NCI-H1930 (cell line): ENCODE measurements around the gene EHD2.
"Not testable (repeated sequence)": the region's sequence is repeated elsewhere in the genome, so short reads cannot be mapped to it uniquely, and the experiment has no call there.

Experiments used
- DNase-seq, 2 experiments: peaks; one replicate each; lab custom pipeline; 2025; lab: John Stamatoyannopoulos, UW

Gene EHD2

GRCh38 chr19:47691782-47692181 lies 21.4 kb upstream of the EHD2 start:
- no peak for DNase-seq

GRCh38 chr19:47693489-47693888 lies 19.7 kb upstream of the EHD2 start:
- DNase-seq, result no peak

- no peak for DNase-seq
These were observed 19.3 kb upstream of the EHD2 start for GRCh38 chr19:47693903-47694302.

- DNase-seq, result no peak
These were observed 18.6 kb upstream of the EHD2 start for GRCh38 chr19:47694466-47695273.

GRCh38 chr19:47695533-47696262 lies 17.5 kb upstream of the EHD2 start:
- DNase-seq, result no peak

- no peak for DNase-seq
These were observed 16.6 kb upstream of the EHD2 start for GRCh38 chr19:47696635-47697034.

- DNase-seq, result peak; percentile 33 to 73
These were observed 15.2 kb upstream of the EHD2 start for GRCh38 chr19:47697863-47698609.

GRCh38 chr19:47698631-47699359 lies 14.4 kb upstream of the EHD2 start:
- no peak for DNase-seq

- peak in 1 of 2 experiments; percentile 38 for DNase-seq
These were observed 13.8 kb upstream of the EHD2 start for GRCh38 chr19:47699360-47699917.

GRCh38 chr19:47700934-47701716 lies 12.1 kb upstream of the EHD2 start:
- no peak for DNase-seq

GRCh38 chr19:47701717-47702552 lies 11.3 kb upstream of the EHD2 start:
- DNase-seq, result no peak

- no peak for DNase-seq
These were observed 10.6 kb upstream of the EHD2 start for GRCh38 chr19:47702671-47703070.

- DNase-seq, result no peak
These were observed 9.9 kb upstream of the EHD2 start for GRCh38 chr19:47703301-47703700.

- DNase-seq, result no peak
These were observed 9.2 kb upstream of the EHD2 start for GRCh38 chr19:47704024-47704423.

GRCh38 chr19:47704656-47705055 lies 8.6 kb upstream of the EHD2 start:
- no peak for DNase-seq

- DNase-seq, result peak; percentile 40 to 41
These were observed 5.9 kb upstream of the EHD2 start for GRCh38 chr19:47707135-47707925.

- DNase-seq, result no peak
These were observed 1.5 kb upstream of the EHD2 start for GRCh38 chr19:47711652-47712242.

GRCh38 chr19:47714339-47714738 lies 1.1 kb downstream of the EHD2 start:
- DNase-seq, result no peak

- DNase-seq, result not testable (repeated sequence)
These were observed 1.6 kb downstream of the EHD2 start for GRCh38 chr19:47714855-47715254.
